ENCODE results near the gene CCM2.

DNA sequence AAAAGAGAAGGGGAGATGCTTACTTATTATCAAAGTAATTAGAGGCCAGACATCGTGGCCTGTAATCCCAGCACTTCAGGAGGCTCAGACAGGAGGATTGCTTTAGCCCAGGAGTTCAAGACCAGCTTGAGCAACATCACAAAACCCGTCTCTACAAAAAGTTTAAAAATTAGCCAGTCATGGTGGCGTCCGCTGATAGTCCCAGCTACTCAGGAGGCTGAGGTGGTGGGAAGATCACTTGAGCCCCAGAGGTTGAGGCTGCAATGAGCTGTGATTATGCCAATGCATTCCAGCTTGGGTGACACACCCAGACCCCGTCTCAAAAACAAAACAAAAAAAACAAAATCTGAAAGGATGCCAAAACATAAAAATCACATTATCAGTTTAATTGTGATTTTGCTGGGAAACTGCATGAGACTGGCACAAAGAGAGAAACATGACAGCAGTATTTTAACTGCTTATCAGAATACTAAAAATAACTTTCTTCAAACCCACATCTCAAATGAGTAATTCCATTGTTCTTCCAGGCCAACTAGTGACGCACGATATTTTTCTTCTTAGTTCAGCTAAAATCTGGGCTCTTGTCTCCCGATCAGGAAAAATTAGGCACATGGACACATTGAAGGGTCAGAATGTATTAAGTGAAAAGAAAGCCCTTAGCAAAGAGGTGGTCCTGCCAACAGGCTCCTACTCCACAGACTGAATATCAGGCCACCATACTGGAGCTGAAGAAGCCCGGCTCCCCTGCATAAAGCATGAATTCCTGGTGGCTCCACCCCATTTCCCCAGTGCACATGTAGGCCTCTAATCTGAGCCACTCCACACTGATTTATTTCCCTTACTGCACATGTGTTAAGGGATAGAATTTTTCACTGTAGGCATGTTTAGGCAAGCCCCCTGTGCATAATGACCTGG is 9.6 kb upstream of the CCM2 start:
- TF ChIP-seq CTCF (IDR thresholded peaks at IDR 0.05) (no peak), POLR2A (IDR thresholded peaks at IDR 0.05) (no peak), POLR2AphosphoS5 (IDR thresholded peaks at IDR 0.05) (no peak), EP300 (IDR thresholded peaks at IDR 0.05) (no peak)
